ENCODE results near the gene LIPK.

- no peak for TF ChIP-seq POLR2AphosphoS5 (IDR thresholded peaks at IDR 0.05; ENCODE audit: low read depth)
- TF ChIP-seq, protein P1, sequence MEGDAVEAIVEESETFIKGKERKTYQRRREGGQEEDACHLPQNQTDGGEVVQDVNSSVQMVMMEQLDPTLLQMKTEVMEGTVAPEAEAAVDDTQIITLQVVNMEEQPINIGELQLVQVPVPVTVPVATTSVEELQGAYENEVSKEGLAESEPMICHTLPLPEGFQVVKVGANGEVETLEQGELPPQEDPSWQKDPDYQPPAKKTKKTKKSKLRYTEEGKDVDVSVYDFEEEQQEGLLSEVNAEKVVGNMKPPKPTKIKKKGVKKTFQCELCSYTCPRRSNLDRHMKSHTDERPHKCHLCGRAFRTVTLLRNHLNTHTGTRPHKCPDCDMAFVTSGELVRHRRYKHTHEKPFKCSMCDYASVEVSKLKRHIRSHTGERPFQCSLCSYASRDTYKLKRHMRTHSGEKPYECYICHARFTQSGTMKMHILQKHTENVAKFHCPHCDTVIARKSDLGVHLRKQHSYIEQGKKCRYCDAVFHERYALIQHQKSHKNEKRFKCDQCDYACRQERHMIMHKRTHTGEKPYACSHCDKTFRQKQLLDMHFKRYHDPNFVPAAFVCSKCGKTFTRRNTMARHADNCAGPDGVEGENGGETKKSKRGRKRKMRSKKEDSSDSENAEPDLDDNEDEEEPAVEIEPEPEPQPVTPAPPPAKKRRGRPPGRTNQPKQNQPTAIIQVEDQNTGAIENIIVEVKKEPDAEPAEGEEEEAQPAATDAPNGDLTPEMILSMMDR (conservative IDR thresholded peaks at IDR 0.05; ENCODE audit: low read depth in 2 of 2), result peak in 1 of 2 experiments; percentile 35; a peak in 1 of 4 replicates
- no peak for TF ChIP-seq EZH2 (IDR thresholded peaks at IDR 0.05; ENCODE audit: low read depth, unreplicated experiment)
- TF ChIP-seq, protein P2, sequence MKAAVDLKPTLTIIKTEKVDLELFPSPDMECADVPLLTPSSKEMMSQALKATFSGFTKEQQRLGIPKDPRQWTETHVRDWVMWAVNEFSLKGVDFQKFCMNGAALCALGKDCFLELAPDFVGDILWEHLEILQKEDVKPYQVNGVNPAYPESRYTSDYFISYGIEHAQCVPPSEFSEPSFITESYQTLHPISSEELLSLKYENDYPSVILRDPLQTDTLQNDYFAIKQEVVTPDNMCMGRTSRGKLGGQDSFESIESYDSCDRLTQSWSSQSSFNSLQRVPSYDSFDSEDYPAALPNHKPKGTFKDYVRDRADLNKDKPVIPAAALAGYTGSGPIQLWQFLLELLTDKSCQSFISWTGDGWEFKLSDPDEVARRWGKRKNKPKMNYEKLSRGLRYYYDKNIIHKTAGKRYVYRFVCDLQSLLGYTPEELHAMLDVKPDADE (IDR thresholded peaks at IDR 0.05), result no peak
- no peak for TF ChIP-seq REST (IDR thresholded peaks at IDR 0.05; ENCODE audit: unreplicated experiment)
- no peak for TF ChIP-seq EZH2phosphoT487 (IDR thresholded peaks at IDR 0.05; ENCODE audit: unreplicated experiment)
- TF ChIP-seq, protein P3, sequence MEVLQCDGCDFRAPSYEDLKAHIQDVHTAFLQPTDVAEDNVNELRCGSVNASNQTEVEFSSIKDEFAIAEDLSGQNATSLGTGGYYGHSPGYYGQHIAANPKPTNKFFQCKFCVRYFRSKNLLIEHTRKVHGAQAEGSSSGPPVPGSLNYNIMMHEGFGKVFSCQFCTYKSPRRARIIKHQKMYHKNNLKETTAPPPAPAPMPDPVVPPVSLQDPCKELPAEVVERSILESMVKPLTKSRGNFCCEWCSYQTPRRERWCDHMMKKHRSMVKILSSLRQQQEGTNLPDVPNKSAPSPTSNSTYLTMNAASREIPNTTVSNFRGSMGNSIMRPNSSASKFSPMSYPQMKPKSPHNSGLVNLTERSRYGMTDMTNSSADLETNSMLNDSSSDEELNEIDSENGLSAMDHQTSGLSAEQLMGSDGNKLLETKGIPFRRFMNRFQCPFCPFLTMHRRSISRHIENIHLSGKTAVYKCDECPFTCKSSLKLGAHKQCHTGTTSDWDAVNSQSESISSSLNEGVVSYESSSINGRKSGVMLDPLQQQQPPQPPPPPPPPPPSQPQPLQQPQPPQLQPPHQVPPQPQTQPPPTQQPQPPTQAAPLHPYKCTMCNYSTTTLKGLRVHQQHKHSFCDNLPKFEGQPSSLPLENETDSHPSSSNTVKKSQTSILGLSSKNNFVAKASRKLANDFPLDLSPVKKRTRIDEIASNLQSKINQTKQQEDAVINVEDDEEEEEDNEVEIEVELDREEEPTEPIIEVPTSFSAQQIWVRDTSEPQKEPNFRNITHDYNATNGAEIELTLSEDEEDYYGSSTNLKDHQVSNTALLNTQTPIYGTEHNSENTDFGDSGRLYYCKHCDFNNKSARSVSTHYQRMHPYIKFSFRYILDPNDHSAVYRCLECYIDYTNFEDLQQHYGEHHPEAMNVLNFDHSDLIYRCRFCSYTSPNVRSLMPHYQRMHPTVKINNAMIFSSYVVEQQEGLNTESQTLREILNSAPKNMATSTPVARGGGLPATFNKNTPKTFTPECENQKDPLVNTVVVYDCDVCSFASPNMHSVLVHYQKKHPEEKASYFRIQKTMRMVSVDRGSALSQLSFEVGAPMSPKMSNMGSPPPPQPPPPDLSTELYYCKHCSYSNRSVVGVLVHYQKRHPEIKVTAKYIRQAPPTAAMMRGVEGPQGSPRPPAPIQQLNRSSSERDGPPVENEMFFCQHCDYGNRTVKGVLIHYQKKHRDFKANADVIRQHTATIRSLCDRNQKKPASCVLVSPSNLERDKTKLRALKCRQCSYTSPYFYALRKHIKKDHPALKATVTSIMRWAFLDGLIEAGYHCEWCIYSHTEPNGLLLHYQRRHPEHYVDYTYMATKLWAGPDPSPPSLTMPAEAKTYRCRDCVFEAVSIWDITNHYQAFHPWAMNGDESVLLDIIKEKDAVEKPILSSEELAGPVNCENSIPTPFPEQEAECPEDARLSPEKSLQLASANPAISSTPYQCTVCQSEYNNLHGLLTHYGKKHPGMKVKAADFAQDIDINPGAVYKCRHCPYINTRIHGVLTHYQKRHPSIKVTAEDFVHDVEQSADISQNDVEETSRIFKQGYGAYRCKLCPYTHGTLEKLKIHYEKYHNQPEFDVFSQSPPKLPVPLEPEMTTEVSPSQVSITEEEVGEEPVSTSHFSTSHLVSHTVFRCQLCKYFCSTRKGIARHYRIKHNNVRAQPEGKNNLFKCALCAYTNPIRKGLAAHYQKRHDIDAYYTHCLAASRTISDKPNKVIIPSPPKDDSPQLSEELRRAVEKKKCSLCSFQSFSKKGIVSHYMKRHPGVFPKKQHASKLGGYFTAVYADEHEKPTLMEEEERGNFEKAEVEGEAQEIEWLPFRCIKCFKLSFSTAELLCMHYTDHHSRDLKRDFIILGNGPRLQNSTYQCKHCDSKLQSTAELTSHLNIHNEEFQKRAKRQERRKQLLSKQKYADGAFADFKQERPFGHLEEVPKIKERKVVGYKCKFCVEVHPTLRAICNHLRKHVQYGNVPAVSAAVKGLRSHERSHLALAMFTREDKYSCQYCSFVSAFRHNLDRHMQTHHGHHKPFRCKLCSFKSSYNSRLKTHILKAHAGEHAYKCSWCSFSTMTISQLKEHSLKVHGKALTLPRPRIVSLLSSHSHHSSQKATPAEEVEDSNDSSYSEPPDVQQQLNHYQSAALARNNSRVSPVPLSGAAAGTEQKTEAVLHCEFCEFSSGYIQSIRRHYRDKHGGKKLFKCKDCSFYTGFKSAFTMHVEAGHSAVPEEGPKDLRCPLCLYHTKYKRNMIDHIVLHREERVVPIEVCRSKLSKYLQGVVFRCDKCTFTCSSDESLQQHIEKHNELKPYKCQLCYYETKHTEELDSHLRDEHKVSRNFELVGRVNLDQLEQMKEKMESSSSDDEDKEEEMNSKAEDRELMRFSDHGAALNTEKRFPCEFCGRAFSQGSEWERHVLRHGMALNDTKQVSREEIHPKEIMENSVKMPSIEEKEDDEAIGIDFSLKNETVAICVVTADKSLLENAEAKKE (CRISPR knock-in tag; IDR thresholded peaks at IDR 0.05), result no peak
- no peak for TF ChIP-seq CREB1 (CRISPR knock-in tag; IDR thresholded peaks at IDR 0.05; ENCODE audit: low read depth)
- TF ChIP-seq JUNB (IDR thresholded peaks at IDR 0.05; ENCODE audit: unreplicated experiment), result no peak
- TF ChIP-seq ZNF331 (CRISPR knock-in tag; IDR thresholded peaks at IDR 0.05; ENCODE audit: low read depth), result no peak
- no peak for TF ChIP-seq ZNF114 (CRISPR knock-in tag; IDR thresholded peaks at IDR 0.05)
Measured at GRCh38 chr10:88693392-88694020, 12.5 kb upstream of the LIPK start.
